ENCODE data around the gene EPHB2.
A peak's percentile ranks its signal among the peaks of the same experiment; 100 is the strongest.

The EPHB2 gene

DNA sequence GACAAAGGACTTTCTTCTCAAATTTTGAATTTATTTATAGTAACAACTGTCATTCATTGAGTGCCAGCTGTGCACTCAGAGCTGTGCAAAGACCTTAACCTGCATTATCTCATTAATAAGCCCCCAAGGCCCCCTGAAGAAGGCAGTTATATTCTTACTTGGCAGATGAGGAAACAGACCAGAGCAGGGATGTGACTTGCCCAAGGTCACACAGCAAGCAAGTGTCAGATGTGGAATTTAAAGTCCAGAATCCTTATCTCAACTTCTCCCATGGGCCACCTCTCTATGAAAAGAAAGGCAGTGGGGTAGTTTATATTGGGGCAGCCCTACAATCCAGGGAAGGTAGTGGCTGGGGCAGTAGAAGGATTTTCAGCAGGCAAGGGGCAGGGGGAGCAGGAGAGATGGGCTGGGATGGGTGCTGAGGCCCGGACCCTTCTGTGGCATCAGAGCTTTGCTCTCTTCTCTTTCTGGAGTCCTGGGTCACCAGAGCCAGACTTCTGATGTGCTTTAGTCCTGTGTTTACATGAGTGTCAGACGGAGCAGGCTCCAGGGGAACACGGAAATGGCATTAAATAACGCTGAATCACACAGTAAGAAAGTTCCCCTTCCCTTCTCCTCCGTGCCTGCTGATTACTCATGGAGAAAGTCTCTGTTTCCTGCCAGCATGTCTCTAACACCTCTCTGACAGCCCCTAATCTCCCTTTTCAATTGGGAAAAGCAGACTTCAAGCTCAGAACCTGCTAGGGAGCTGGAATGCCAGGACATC, 39.5 kb downstream of the EPHB2 start:
- TF ChIP-seq, protein P1, sequence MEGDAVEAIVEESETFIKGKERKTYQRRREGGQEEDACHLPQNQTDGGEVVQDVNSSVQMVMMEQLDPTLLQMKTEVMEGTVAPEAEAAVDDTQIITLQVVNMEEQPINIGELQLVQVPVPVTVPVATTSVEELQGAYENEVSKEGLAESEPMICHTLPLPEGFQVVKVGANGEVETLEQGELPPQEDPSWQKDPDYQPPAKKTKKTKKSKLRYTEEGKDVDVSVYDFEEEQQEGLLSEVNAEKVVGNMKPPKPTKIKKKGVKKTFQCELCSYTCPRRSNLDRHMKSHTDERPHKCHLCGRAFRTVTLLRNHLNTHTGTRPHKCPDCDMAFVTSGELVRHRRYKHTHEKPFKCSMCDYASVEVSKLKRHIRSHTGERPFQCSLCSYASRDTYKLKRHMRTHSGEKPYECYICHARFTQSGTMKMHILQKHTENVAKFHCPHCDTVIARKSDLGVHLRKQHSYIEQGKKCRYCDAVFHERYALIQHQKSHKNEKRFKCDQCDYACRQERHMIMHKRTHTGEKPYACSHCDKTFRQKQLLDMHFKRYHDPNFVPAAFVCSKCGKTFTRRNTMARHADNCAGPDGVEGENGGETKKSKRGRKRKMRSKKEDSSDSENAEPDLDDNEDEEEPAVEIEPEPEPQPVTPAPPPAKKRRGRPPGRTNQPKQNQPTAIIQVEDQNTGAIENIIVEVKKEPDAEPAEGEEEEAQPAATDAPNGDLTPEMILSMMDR (IDR thresholded peaks at IDR 0.05; ENCODE audit: low read length, missing control alignments) = no peak
- DNase-seq (ENCODE audit: low read depth) = peak; percentile 93
- no peak overlapping the region for H3K4me3 ChIP-seq (replicated peaks; ENCODE audit: low read depth, low read length)

DNA sequence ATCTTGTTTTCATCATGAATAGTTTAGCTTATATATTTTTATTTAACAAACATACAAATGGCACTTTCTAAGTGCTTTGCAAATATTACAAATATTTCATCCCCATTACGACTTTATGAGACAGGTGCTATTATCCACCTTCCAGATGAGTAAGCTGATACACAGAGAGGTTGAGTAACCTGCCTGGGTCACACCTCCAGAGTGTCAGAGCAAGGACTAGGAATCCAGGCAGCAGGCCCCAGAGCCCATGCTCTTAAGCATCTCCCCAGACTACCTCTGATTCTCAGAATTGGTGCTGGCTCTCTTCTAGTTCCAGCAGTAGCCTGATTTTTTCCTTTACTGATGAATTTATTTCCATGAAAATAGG, 40.0 kb downstream of the EPHB2 start:
- DNase-seq (ENCODE audit: low read depth) = no peak
- H3K4me3 ChIP-seq (replicated peaks; ENCODE audit: low read depth, low read length) = no peak overlapping the region
- TF ChIP-seq, protein P1 (IDR thresholded peaks at IDR 0.05; ENCODE audit: low read length, missing control alignments) = no peak

DNA sequence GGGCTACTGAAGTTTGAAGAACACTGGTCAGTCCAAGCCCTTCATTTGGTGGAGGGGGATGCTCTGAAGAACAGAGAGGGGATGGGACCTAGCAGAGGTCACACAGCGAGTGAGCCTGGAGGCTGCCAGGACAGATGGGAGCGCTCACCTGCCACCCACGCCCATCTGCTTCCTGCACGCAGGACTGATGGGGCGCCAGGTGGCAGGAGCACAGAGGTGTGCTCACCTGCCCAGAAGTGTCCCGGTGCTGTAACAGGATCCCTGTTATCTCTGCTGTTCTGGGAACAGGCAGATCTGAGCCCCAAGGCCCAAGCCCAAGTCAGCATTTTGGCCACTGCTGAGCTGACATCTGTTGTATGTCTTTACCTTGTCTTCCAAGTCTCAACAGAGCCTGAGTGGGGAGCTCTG, 40.5 kb downstream of the EPHB2 start:
- TF ChIP-seq, protein P1 (IDR thresholded peaks at IDR 0.05; ENCODE audit: low read length, missing control alignments) = no peak
- no peak overlapping the region for H3K4me3 ChIP-seq (replicated peaks; ENCODE audit: low read depth, low read length)
- no peak for DNase-seq (ENCODE audit: low read depth)

- no peak overlapping the region for H3K4me3 ChIP-seq (replicated peaks; ENCODE audit: low read depth, low read length)
- TF ChIP-seq, protein P1 (IDR thresholded peaks at IDR 0.05; ENCODE audit: low read length, missing control alignments) = no peak
- DNase-seq (ENCODE audit: low read depth) = no peak
Observed at GRCh38 chr1:22752339-22752738, 41.7 kb downstream of the EPHB2 start.

DNA sequence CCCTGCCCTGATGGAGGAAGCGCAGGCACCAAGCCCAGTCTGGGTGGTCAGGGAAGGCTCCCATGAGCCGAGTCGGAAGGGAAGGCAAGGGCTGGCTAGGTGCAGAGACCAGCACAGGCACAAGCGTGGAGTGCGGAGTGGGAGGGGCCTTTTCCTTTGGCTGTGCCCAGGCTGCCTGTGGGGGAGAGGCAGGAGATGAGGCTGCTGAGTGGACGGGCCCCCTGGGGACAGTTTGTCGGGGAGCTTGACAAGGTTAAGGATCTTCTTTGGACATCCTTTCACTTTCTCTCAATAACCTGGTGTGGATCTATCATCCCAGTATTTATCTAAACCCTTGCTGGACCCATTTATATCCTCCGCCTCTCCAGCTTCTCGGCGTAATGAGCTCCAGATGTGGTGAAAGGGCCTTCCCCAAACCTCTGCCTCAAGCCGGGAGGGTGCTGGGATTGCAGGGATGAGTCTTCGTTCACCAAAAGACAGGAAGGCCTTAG, 42.9 kb downstream of the EPHB2 start:
- H3K4me3 ChIP-seq (replicated peaks; ENCODE audit: low read depth, low read length) = no peak overlapping the region
- TF ChIP-seq, protein P1 (IDR thresholded peaks at IDR 0.05; ENCODE audit: low read length, missing control alignments) = no peak
- peak; percentile 42 for DNase-seq (ENCODE audit: low read depth)

- no peak overlapping the region for H3K4me3 ChIP-seq (replicated peaks; ENCODE audit: low read depth, low read length)
- TF ChIP-seq, protein P1 (IDR thresholded peaks at IDR 0.05; ENCODE audit: low read length, missing control alignments) = no peak
- DNase-seq (ENCODE audit: low read depth) = peak; percentile 21
Observed at GRCh38 chr1:22754106-22754768, 43.6 kb downstream of the EPHB2 start.

Measured in fibroblast of pulmonary artery (primary cell).